NB4 (cell line): ENCODE results near the gene METTL21C.

ENCODE experiments used
- DNase-seq: peaks from one replicate; pipeline ENCODE4 v3.0.0; 2010; ENCODE audit warnings: low read depth
- H3K4me3 ChIP-seq: one replicate; pipeline ENCODE4 v1.5.1; 2011; ENCODE audit warnings: mild to moderate bottlenecking, low read depth, low read length, moderate library complexity
- MAX ChIP-seq: IDR thresholded peaks from 2 replicates; pipeline ENCODE4 v1.6.1; 2011; ENCODE audit warnings: low read depth, low read length
- MYC ChIP-seq: IDR thresholded peaks from 2 replicates; pipeline ENCODE4 v1.6.1; 2011; ENCODE audit warnings: low read depth, low read length
- POLR2A ChIP-seq: IDR thresholded peaks from 2 replicates; pipeline ENCODE4 v1.6.1; 2011; ENCODE audit warnings: mild to moderate bottlenecking; ENCODE audit not compliant: insufficient read length; ENCODE audit errors: extremely low read depth
- TF ChIP-seq, protein P1 (sequence below): IDR thresholded peaks from one replicate; pipeline ENCODE4 v1.5.1; 2012; ENCODE audit warnings: low read depth, low read length

METTL21C gene

GRCh38 chr13:102697264-102697663 is 2.4 kb upstream of the METTL21C start:
- H3K4me3 ChIP-seq = no peak overlapping the region
- TF ChIP-seq, protein P1, sequence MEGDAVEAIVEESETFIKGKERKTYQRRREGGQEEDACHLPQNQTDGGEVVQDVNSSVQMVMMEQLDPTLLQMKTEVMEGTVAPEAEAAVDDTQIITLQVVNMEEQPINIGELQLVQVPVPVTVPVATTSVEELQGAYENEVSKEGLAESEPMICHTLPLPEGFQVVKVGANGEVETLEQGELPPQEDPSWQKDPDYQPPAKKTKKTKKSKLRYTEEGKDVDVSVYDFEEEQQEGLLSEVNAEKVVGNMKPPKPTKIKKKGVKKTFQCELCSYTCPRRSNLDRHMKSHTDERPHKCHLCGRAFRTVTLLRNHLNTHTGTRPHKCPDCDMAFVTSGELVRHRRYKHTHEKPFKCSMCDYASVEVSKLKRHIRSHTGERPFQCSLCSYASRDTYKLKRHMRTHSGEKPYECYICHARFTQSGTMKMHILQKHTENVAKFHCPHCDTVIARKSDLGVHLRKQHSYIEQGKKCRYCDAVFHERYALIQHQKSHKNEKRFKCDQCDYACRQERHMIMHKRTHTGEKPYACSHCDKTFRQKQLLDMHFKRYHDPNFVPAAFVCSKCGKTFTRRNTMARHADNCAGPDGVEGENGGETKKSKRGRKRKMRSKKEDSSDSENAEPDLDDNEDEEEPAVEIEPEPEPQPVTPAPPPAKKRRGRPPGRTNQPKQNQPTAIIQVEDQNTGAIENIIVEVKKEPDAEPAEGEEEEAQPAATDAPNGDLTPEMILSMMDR = no peak
- TF ChIP-seq MAX (no peak), POLR2A (no peak), MYC (no peak)
- no peak for DNase-seq

DNA sequence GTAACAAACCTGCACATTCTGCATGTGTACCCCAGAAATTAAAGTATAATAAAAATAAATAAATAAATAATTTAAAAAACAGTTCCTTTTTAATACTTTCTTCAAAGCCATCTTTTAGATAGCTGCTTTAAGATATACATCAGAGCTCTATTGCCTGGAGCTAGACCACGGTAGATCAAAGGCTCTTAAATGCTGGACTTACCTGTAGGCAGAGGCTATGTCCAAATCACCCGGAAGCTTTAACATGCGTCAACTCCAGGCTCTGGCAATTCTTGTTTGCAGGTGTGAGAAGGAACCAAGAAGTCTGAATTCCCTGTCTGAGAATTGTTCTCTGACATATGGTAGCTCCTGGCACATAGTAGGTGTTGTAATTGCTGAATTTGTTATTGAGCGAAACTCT is 1.6 kb upstream of the METTL21C start:
- DNase-seq = no peak
- TF ChIP-seq, protein P1 = no peak
- TF ChIP-seq MYC = no peak
- no peak overlapping the region for H3K4me3 ChIP-seq

DNA sequence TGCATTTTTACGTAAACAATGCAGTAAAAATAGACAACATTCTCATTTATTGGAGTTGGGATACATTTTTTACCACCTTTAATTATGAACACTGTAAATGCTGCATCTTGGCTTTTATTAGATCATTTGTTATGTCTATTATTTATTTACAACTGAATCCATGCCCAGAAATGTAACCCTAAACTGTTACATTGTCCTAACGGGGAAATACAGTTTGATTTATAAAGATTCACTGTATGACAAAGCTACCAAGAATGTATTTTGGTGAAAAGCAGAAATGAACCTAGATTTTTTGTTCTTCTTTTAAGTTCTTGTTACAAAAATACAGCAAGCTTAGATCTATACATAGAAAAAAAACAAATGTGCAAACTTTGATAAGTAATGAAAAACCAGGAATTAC is 1.1 kb downstream of the METTL21C start:
- H3K4me3 ChIP-seq = no peak overlapping the region
- no peak for TF ChIP-seq POLR2A
- no peak for TF ChIP-seq MAX
- no peak for TF ChIP-seq MYC
- TF ChIP-seq, protein P1 = no peak
- DNase-seq = no peak

DNA sequence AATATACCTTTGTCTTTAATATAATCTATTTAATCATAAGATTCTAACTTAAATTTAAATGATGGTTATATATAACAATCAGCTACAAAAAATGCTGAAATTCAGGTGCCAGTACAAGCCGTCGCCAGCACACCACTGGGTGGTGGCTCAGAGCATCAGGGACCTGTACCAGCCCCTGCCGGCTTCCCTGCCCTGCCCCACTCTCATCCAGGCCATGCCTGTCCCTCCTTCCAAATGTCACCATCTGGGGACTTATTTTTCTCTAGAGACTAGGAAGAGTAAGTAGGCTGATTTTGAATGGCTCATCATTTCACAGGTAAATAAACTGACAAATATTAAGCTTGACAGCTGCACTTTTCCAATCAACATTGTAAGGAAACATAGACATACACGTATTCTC is 1.6 kb downstream of the METTL21C start:
- DNase-seq = no peak
- H3K4me3 ChIP-seq = no peak overlapping the region

DNA sequence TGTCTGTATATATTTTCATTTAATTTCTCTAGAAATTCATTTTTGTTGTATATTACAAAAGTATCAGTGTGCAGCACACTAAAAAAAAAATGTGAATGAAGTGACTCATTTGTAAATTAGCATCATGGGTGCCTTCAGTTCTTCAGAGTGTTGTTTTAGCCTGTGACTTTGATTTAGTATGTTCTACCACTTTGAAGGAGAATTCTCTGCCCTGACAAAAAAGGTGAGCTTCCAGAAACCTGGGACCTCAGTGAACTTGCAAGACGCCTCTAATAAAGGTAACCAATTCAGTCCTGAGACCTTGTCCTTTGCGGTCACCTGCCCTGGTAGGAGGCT is 2.4 kb downstream of the METTL21C start:
- no peak for DNase-seq
- H3K4me3 ChIP-seq = no peak overlapping the region
- no peak for TF ChIP-seq MYC
- TF ChIP-seq MAX = no peak
- TF ChIP-seq, protein P1 = no peak
- no peak for TF ChIP-seq POLR2A

More for the DNA sequence above, 1.6 kb downstream of the METTL21C start:
- TF ChIP-seq POLR2A (no peak), MYC (no peak)
- TF ChIP-seq, protein P1 = no peak

DNA sequence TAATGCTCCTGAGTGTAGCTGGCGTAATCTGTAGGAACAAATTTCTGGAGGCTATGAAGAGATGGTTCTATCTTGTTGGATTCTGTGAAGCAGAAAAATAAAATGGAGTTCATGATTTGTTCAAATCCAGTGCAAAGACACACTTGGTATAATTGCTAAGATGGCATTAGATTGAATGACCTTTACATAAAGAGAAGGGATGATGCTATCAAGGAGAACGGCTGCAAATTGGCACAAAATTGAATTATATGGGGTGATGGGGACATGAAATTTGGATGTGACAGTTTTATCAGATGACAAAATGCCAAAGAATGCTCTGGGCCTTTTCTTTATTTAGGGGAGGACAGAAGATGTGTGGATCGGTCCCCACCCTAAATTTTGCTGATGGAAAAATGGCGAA is 4.0 kb downstream of the METTL21C start:
- no peak overlapping the region for H3K4me3 ChIP-seq
- TF ChIP-seq POLR2A = no peak
- TF ChIP-seq, protein P1 = no peak
- no peak for TF ChIP-seq MYC
- no peak for TF ChIP-seq MAX
- no peak for DNase-seq
